ENCODE measurements around the gene TTC7B. TPM values are rescaled to one million over a fixed set of nuclear protein-coding genes. Genes with fewer than 3 reads are reported as not detected.

The TTC7B gene
- total RNA-seq, 4 donors from 2014 or later, result 31.0 to 49.7 (median 45.1) TPM

DNA sequence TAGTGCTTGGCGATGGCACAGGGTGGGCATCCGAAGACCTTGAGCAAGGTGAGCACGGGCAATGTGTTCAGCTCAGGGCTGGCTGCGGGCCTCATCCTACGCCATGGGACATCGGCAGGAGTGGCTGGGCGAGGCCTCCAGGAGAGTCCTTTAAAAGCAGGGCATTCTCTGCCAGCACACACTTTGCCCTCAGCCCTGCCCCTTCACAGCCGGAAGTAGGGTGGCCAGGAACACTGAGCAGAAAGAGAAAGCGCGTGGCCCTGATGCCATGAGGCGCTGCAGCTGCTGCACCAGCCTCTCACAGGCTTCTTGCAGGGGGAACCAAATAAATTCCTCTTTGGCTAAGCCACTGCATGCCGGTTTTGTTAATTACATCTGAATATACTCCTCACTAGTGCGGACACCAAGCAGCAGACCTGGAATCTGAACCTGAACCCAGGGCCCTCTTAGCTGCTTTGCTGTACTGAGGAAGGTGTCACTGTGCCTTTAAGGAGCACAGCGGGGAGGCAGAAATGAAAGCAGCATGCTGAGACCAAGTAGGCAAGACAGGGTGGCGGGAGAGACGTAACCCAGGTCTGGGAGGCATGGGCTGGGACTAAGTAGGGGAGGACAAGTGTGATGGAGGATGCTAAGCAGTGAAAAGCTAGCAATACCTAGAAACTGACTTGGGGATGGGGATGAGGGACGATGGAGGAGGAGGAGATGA lies 155.2 kb downstream of the TTC7B start:
- TF ChIP-seq, protein P1, sequence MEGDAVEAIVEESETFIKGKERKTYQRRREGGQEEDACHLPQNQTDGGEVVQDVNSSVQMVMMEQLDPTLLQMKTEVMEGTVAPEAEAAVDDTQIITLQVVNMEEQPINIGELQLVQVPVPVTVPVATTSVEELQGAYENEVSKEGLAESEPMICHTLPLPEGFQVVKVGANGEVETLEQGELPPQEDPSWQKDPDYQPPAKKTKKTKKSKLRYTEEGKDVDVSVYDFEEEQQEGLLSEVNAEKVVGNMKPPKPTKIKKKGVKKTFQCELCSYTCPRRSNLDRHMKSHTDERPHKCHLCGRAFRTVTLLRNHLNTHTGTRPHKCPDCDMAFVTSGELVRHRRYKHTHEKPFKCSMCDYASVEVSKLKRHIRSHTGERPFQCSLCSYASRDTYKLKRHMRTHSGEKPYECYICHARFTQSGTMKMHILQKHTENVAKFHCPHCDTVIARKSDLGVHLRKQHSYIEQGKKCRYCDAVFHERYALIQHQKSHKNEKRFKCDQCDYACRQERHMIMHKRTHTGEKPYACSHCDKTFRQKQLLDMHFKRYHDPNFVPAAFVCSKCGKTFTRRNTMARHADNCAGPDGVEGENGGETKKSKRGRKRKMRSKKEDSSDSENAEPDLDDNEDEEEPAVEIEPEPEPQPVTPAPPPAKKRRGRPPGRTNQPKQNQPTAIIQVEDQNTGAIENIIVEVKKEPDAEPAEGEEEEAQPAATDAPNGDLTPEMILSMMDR (IDR thresholded peaks at IDR 0.05; ENCODE audit: low read depth), result no peak

DNA sequence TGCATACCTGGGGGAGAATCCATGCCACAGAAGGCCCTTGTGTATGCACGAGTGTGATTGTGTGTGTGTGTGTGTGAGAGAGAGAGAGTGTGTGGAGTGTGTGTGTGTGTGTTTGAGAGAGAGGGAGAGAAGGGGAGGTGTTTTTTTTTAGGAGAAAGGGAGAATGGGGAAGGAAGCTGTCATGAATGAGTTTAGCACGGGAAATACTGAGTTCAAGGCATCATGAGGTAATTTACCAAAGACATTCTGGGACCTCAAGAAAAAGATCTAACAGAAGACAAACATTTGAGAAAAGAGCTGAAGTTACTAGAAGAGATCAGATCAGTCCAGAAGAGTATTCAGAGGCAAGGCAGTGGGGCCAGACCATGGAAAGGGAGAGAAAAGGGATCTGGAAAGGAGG lies 157.1 kb downstream of the TTC7B start:
- TF ChIP-seq, protein P1 (IDR thresholded peaks at IDR 0.05; ENCODE audit: low read depth), result no peak

DNA sequence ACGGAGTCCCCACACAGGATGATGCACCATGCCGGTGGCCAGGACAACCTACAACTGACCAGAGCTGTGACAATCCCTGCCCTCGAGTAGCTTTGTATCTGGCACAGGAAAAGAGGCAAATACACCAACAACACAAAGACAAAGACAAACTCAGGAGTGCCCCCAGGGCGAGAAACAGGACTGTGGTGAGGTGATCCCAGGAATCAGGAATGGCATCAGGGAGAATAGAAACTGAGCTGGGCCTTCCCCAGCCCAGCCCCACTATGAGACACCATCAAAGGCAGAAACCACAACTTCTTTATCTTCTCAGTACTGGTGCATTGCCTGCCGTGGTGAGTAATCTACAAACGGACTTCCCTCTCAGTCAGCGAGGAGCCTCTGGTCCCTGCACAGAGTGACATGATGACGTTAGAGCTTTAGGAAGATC lies 157.7 kb downstream of the TTC7B start:
- TF ChIP-seq, protein P1 (IDR thresholded peaks at IDR 0.05; ENCODE audit: low read depth), result no peak

DNA sequence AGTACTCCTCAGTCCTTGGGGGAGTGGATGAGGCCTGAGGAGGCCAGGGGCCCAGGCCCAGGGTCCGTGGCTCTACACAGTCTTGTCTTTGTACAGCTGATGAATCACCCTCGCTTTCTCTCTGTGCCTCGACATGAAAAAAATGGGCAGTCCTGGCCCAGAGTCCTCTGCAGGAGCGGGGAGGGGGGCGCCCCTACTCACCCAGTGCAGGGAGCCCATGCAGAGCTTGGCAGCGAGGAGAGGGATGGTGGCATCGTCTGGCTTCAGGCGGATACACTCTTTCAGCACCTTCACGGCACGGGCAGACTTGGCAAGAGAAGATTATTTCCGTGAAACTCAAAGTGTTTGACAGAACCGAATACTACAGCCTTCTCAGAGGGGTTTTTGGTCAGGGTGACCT lies 159.3 kb downstream of the TTC7B start:
- TF ChIP-seq, protein P1 (IDR thresholded peaks at IDR 0.05; ENCODE audit: low read depth), result no peak

DNA sequence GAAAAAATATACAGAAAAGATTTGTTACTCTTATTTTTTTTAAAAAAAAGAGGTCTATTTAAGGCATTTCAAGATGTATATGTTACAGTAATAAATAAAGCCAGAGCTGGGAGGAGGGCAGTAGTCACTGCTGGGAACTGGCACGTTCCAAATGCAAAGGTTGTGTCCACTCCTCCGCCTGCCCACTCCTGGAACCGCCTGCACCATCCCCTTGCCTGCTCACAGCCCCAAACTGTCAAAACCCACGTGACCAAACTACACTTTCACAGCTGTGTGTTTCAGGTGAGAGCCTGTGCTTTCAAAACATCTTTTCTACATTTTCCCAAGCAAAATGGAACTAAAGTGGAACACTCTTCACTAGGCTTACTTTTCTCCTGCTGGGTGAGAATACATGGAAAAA lies 160.4 kb downstream of the TTC7B start:
- TF ChIP-seq, protein P1 (IDR thresholded peaks at IDR 0.05; ENCODE audit: low read depth), result no peak

DNA sequence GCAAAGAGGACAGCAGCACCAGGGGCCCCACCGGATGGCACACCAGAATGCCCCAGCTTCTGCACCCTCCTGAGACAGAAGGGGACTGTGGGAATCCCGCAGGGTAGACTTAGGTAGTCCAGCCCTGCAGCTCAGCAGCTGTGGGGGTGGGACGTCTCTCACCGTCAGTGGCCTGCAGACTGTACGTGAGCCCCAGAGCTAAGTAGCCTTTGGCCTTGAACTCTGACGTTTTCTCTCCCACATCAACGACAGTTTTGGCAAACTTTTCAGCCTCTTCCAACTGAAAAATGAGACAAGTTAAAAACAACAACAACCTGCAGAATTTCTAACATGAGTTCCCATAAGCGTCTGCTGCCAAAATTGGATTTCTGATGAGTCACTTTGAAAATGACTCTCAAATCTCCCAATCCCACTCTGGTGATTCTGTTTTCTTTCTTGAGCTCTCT lies 161.4 kb downstream of the TTC7B start:
- TF ChIP-seq, protein P1 (IDR thresholded peaks at IDR 0.05; ENCODE audit: low read depth), result no peak

DNA sequence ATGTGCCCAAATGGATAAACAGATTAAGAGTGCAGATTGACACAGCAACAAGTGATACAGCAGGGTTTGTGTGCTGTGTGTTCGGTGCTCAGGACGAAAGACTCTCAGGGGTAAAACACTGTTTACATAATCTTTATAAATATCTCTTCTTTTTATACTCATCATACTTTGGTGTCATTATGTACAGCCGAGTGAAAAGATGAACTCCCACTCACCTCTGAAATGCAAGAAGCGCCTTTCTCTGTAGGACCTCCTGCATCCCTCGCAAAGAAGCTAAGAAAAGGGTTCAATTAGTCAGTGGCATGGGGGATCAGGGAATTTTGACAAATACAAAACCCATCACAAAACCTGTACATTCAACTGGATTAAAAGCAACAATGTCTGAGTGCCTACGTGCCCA lies 163.6 kb downstream of the TTC7B start:
- TF ChIP-seq, protein P1 (IDR thresholded peaks at IDR 0.05; ENCODE audit: low read depth), result no peak

All from subcutaneous adipose tissue (tissue), 4 donors.